GM18861 (cell line): ENCODE measurements around the gene CDH13.

Experiments used
- ATAC-seq: cut with Tn5 transposase; IDR thresholded peaks from one replicate; pipeline ENCODE4 v1.9.1; 2021; ENCODE audit not compliant: unreplicated experiment

CDH13 gene

GRCh38 chr16:83624429-83625120 is 997.8 kb downstream of the CDH13 start:
- no peak for ATAC-seq

- no peak for ATAC-seq
These were observed 999.4 kb downstream of the CDH13 start for GRCh38 chr16:83626204-83626603.

- ATAC-seq, result no peak
These were observed 999.9 kb downstream of the CDH13 start for GRCh38 chr16:83626676-83627075.

- no peak for ATAC-seq
These were observed 1001.2 kb downstream of the CDH13 start for GRCh38 chr16:83627996-83628395.

- no peak for ATAC-seq
These were observed 1002.7 kb downstream of the CDH13 start for GRCh38 chr16:83629426-83629825.

- ATAC-seq, result no peak
These were observed 1003.1 kb downstream of the CDH13 start for GRCh38 chr16:83629836-83630235.

GRCh38 chr16:83630979-83631378 is 1004.2 kb downstream of the CDH13 start:
- ATAC-seq, result no peak

GRCh38 chr16:83633286-83633685 is 1006.5 kb downstream of the CDH13 start:
- no peak for ATAC-seq

GRCh38 chr16:83648347-83648746 is 1021.6 kb downstream of the CDH13 start:
- no peak for ATAC-seq

- ATAC-seq, result no peak
These were observed 1025.1 kb downstream of the CDH13 start for GRCh38 chr16:83651871-83652270.

GRCh38 chr16:83652943-83653342 is 1026.2 kb downstream of the CDH13 start:
- ATAC-seq, result no peak

GRCh38 chr16:83653785-83654184 is 1027.0 kb downstream of the CDH13 start:
- no peak for ATAC-seq

- no peak for ATAC-seq
These were observed 1033.5 kb downstream of the CDH13 start for GRCh38 chr16:83660282-83660681.

GRCh38 chr16:83661656-83662055 is 1034.9 kb downstream of the CDH13 start:
- no peak for ATAC-seq

- no peak for ATAC-seq
These were observed 1039.7 kb downstream of the CDH13 start for GRCh38 chr16:83666449-83666848.

GRCh38 chr16:83669456-83669855 is 1042.7 kb downstream of the CDH13 start:
- no peak for ATAC-seq

- ATAC-seq, result no peak
These were observed 1048.3 kb downstream of the CDH13 start for GRCh38 chr16:83674931-83675535.

- ATAC-seq, result no peak
These were observed 1049.3 kb downstream of the CDH13 start for GRCh38 chr16:83676086-83676485.

- ATAC-seq, result no peak
These were observed 1054.2 kb downstream of the CDH13 start for GRCh38 chr16:83680980-83681379.

- no peak for ATAC-seq
These were observed 1054.7 kb downstream of the CDH13 start for GRCh38 chr16:83681381-83681956.

GRCh38 chr16:83682116-83682867 is 1055.5 kb downstream of the CDH13 start:
- ATAC-seq, result no peak

GRCh38 chr16:83682868-83683235 is 1056.1 kb downstream of the CDH13 start:
- ATAC-seq, result no peak
